SKM-1 (cell line): ENCODE data around the gene RRP12.

Source experiments
- DNase-seq: peaks from one replicate; lab custom pipeline; 2025; ENCODE audit not compliant: unreplicated experiment; lab: John Stamatoyannopoulos, UW

The RRP12 gene

DNA sequence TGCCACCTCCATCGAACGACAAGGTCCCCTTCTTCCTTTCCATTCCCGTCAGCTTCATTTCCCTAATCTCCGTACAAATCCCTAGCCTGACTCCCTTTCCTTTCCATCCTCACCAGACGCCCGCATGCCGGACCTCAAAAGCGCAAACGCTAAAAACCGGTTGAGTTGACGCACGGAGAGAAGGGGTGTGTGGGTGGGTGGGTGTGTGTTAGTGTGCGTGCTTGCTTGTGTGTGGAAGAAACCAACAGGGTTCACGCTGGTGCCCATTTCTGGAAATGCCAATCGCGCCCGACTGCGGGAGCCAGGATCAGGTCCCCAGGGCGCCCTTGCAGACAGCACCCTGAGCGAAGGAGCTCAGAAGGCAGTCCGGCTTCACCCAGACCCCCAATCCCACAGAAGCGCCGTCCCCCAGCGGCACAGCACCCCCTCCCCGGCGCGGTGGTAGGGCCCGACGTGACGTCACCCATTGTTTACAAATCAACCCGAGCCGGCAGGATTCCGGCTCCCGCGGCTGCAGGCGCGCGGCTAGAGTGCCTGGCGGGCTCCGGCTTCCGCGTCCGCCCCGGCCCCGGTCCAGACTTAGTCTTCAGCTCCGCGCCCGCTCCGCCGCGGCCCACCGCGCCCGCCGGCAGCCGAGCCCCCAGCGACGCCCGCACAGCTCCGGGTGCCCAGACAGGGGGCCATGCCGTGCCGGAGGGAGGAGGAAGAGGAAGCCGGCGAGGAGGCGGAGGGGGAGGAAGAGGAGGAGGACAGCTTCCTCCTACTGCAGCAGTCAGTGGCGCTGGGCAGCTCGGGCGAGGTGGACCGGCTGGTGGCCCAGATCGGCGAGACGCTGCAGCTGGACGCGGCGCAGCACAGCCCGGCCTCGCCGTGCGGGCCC is 82.1 kb downstream of the RRP12 start, which contains the start of gene FRAT1:
FRAT1 (plus strand) TSS at position 500 of the 880 bp plus-strand sequence; CDS start at position 683, 183 bp downstream.
- peak; percentile 57 for DNase-seq

DNA sequence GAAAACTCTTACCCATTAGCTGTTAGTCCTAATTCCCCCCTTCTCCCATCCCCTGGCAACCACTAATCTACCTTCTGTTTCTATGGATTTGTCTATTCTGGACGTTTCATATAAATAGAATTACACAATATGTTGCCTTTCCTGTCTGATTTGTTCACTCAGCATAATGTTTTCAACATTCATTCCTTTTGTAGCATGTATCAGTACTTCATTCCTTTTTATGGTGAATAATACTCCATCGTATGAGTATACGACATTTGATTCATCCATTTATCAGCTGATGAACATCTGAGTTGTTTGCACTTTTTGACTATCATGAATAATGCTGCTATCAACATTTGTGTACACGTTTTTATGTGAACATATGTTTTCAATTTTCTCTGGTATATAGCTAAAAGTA is 86.5 kb downstream of the RRP12 start:
- no peak for DNase-seq

DNA sequence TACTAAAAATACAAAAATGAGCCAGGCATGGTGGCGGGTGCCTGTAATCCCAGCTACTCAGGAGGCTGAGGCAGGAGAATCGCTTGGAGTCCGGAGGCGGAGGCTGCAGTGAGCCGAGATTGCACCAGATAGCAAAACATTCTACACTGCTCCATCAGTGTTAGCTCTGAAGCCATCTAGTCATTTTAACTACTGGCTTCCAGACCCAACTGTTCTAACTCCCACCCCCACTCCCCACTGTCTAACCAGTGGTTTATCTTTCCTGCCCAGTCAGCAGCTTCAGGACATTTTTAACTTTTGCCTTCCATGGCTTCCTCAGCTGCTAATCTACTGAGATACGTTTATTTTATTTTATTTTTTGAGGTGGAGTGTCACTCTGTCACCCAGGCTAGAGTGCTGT is 88.2 kb downstream of the RRP12 start:
- no peak for DNase-seq

DNA sequence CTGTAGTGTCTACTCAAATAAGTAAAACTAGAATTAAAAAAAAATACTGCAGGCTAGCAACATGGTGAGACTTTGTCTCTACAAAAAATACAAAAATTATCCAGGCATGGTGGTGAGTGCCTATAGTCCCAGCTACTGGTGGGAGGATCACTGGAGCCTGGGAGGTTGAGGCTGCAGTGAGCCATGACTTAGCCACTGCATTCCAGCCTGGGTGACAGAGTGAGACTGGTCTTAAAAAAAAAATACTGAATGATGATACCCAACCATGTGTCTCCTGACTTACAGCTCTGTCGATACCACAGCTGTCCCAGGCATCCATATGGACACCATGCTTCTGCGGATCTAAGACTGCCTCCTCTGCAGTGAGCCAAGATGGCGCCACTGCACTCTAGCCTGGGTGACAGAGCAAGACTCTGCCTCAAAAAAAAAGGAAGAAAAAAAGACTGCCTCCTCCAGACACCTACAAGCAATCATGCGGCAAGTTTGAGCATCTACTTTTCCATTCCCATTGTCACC is 90.0 kb downstream of the RRP12 start:
- no peak for DNase-seq

GRCh38 chr10:97307866-97308780 is 93.0 kb downstream of the RRP12 start:
- no peak for DNase-seq

DNA sequence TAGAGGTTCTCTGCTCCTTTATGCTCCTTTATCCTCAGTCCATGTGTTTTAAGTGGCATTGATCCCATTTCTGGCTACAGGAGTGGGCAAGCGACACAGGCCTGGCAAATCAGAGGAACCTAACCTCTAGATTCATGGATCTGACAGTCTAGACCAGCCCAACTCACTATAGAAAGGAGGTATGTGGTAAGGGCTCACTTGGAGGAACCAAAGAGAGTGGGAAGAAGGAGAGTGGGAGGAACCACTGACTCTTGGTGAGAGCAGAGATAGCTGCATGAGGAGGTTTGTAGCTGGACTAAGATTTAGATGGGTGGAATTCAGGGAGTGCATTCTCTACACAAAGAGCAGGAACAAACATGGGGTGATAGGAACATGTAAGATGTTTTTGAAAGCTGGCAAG is 93.7 kb downstream of the RRP12 start:
- no peak for DNase-seq
